H9 (cell line): ENCODE results near the gene JMJD7. TPM values are rescaled to one million over a fixed set of nuclear protein-coding genes. Genes with fewer than 3 reads are reported as not detected.

ENCODE experiments used
- DNase-seq: peaks from one replicate; pipeline ENCODE4 v3.0.0-alpha.2; 2017
- H2AFZ ChIP-seq: one replicate; pipeline ENCODE4 v1.6.1; 2013; ENCODE audit warnings: mild to moderate bottlenecking, low read length, control low read depth, moderate library complexity
- H2AK5ac ChIP-seq: 2 replicates; pipeline ENCODE4 v1.6.1; 2013; ENCODE audit warnings: low read length, control low read depth, mixed read lengths; ENCODE audit not compliant: insufficient read length
- H2BK120ac ChIP-seq: one replicate; pipeline ENCODE4 v1.6.1; 2013; ENCODE audit warnings: low read depth, mild to moderate bottlenecking, low read length, control low read depth, inconsistent platforms; ENCODE audit not compliant: poor library complexity, severe bottlenecking
- H2BK12ac ChIP-seq: 2 replicates; pipeline ENCODE4 v1.6.1; 2013; ENCODE audit warnings: low read length, control low read depth, mixed read lengths, low read depth; ENCODE audit not compliant: insufficient read length
- H2BK15ac ChIP-seq: 2 replicates; pipeline ENCODE4 v1.6.1; 2013; ENCODE audit warnings: low read depth, low read length, control low read depth
- H2BK20ac ChIP-seq: one replicate; pipeline ENCODE4 v1.6.1; 2013; ENCODE audit warnings: low read depth, mild to moderate bottlenecking, low read length, control low read depth, inconsistent platforms; ENCODE audit not compliant: poor library complexity, severe bottlenecking
- H2BK5ac ChIP-seq: 2 replicates; pipeline ENCODE4 v1.6.1; 2013; ENCODE audit warnings: low read length, control low read depth, mixed read lengths; ENCODE audit not compliant: insufficient read length
- H3K14ac ChIP-seq: 2 replicates; pipeline ENCODE4 v1.6.1; 2013; ENCODE audit warnings: low read length, control low read depth; ENCODE audit not compliant: insufficient read depth
- H3K18ac ChIP-seq: 2 replicates; pipeline ENCODE4 v1.6.1; 2013; ENCODE audit warnings: low read depth, mild to moderate bottlenecking, mixed read lengths, low read length, control low read depth; ENCODE audit not compliant: insufficient read length
- H3K23ac ChIP-seq: 2 replicates; pipeline ENCODE4 v1.6.1; 2013; ENCODE audit warnings: low read length, control low read depth, mixed read lengths, low read depth; ENCODE audit not compliant: insufficient read length
- H3K23me2 ChIP-seq: 2 replicates; pipeline ENCODE4 v1.6.1; 2013; ENCODE audit warnings: low read depth, mild to moderate bottlenecking, mixed read lengths, low read length, control low read depth; ENCODE audit not compliant: insufficient read length, poor library complexity, severe bottlenecking
- H3K27ac ChIP-seq: 2 replicates; pipeline ENCODE4 v1.5.1; 2013; ENCODE audit warnings: low read length, control low read depth, mixed read lengths, low read depth; ENCODE audit not compliant: insufficient read length
- H3K27me3 ChIP-seq: 2 replicates; pipeline ENCODE4 v1.6.1; 2013; ENCODE audit warnings: low read length, control low read depth, inconsistent platforms; ENCODE audit not compliant: insufficient read depth
- H3K4ac ChIP-seq: 2 replicates; pipeline ENCODE4 v1.6.1; 2013; ENCODE audit warnings: low read depth, mild to moderate bottlenecking, control low read depth, inconsistent platforms, low read length, moderate library complexity
- H3K4me1 ChIP-seq: 2 replicates; pipeline ENCODE4 v1.6.1; 2013; ENCODE audit warnings: low read length, control low read depth, inconsistent platforms; ENCODE audit not compliant: insufficient read depth
- H3K4me2 ChIP-seq: 2 replicates; pipeline ENCODE4 v1.6.1; 2013; ENCODE audit warnings: low read length, control low read depth, mixed read lengths; ENCODE audit not compliant: insufficient read length, insufficient read depth
- H3K56ac ChIP-seq: 2 replicates; pipeline ENCODE4 v1.6.1; 2013; ENCODE audit warnings: low read depth, mild to moderate bottlenecking, mixed read lengths, low read length, control low read depth; ENCODE audit not compliant: insufficient read length
- H3K79me1 ChIP-seq: 2 replicates; pipeline ENCODE4 v1.6.1; 2013; ENCODE audit warnings: low read depth, mild to moderate bottlenecking, moderate library complexity, low read length, control low read depth, inconsistent platforms; ENCODE audit not compliant: insufficient read depth, poor library complexity, severe bottlenecking
- H3K79me2 ChIP-seq: 2 replicates; pipeline ENCODE4 v1.6.1; 2013; ENCODE audit warnings: low read length, control low read depth, inconsistent platforms; ENCODE audit not compliant: insufficient read depth
- H3K9ac ChIP-seq: 2 replicates; pipeline ENCODE4 v1.6.1; 2013; ENCODE audit warnings: low read length, control low read depth, mixed read lengths; ENCODE audit not compliant: insufficient read length; ENCODE audit errors: extremely low read depth
- H3K9me3 ChIP-seq: one replicate; pipeline ENCODE4 v1.6.1; 2013; ENCODE audit warnings: low read depth, low read length, inconsistent platforms; ENCODE audit not compliant: control insufficient read depth
- H3T11ph ChIP-seq: one replicate; pipeline ENCODE4 v1.6.1; 2013; ENCODE audit warnings: mild to moderate bottlenecking, low read length, control low read depth, inconsistent platforms
- H4K20me1 ChIP-seq: one replicate; pipeline ENCODE4 v1.6.1; 2013; ENCODE audit not compliant: control insufficient read depth, insufficient read length, insufficient read depth
- H4K5ac ChIP-seq: 2 replicates; pipeline ENCODE4 v1.6.1; 2013; ENCODE audit warnings: low read depth, mild to moderate bottlenecking, mixed read lengths, low read length, control low read depth; ENCODE audit not compliant: insufficient read length
- H4K8ac ChIP-seq: replicated peaks from 2 replicates; pipeline ENCODE4 v1.6.1; 2013; ENCODE audit warnings: low read length, control low read depth, mixed read lengths, low read depth; ENCODE audit not compliant: insufficient read length
- H4K91ac ChIP-seq: 2 replicates; pipeline ENCODE4 v1.6.1; 2013; ENCODE audit warnings: low read depth, mild to moderate bottlenecking, moderate library complexity, mixed read lengths, low read length, control low read depth; ENCODE audit not compliant: insufficient read length
- H3K27ac Mint-ChIP-seq, 3 experiments: 2 replicates in 2 of 3; 3 replicates in 1 of 3; pipeline ENCODE4 v1.8.0; 2020 to 2021; ENCODE audit warnings: mixed read lengths in 3 of 3, mild to moderate bottlenecking in 1 of 3, moderate library complexity in 1 of 3
- H3K27me3 Mint-ChIP-seq: 2 replicates; pipeline ENCODE4 v1.8.0; 2021; ENCODE audit warnings: low read depth, mild to moderate bottlenecking, moderate library complexity, mixed read lengths
- H3K36me3 Mint-ChIP-seq, 3 experiments: 2 replicates in 2 of 3; 3 replicates in 1 of 3; pipeline ENCODE4 v1.8.0; 2020 to 2021; ENCODE audit warnings: low read depth in 3 of 3, mixed read lengths in 3 of 3; ENCODE audit not compliant: insufficient read depth in 1 of 3
- H3K4me1 Mint-ChIP-seq, 2 experiments: 2 replicates each; pipeline ENCODE4 v1.8.0; 2020; ENCODE audit warnings: mixed read lengths in 2 of 2
- H3K4me3 Mint-ChIP-seq, 2 experiments: 2 replicates in 1 of 2; 3 replicates in 1 of 2; pipeline ENCODE4 v1.8.0; 2020 to 2021; ENCODE audit warnings: mild to moderate bottlenecking in 2 of 2, mixed read lengths in 2 of 2, moderate library complexity in 1 of 2
- H3K9me3 Mint-ChIP-seq, 2 experiments: 2 replicates in 1 of 2; 3 replicates in 1 of 2; pipeline ENCODE4 v1.8.0; 2020; ENCODE audit warnings: mild to moderate bottlenecking in 2 of 2, mixed read lengths in 2 of 2, moderate library complexity in 1 of 2
- CTCF ChIP-seq: fragments of 200-600 bp; sonication (generic); conservative IDR thresholded peaks from 3 replicates; pipeline ENCODE4 v1.8.0; 2021; ENCODE audit warnings: antibody characterized with exemption, mild to moderate bottlenecking
- WGBS: extraction: QIAGEN DNeasy Blood & Tissue Kit; methylation state at CpG from one replicate; pipeline ENCODE4 v1.1.7; 2013; ENCODE audit warnings: missing lambda C conversion rate, low lambda C conversion rate, mixed read lengths; ENCODE audit not compliant: insufficient read length; ENCODE audit errors: extremely low coverage; 5-methylcytosine and 5-hydroxymethylcytosine counted together
- total RNA-seq: library from RNA; stranded (reverse); gene quantifications from 2 replicates; pipeline ENCODE4 v1.2.1, GENCODE V29; 2021

The JMJD7 gene
- total RNA-seq, 1 experiment from 2014 or later: 13.3 TPM

GRCh38 chr15:41822471-41822870 lies 5.4 kb upstream of the JMJD7 start:
- H3K79me2 ChIP-seq: no peaks in the 10 kb centered on the region
- no peak overlapping the region for H4K91ac ChIP-seq
- H3K9ac ChIP-seq: no peak overlapping the region
- no peak overlapping the region for H3K18ac ChIP-seq
- no peaks in the 10 kb centered on the region for H3K27me3 ChIP-seq
- no peak for TF ChIP-seq CTCF
- H2BK15ac ChIP-seq: no peak overlapping the region
- H3K4ac ChIP-seq: no peak overlapping the region
- H3K56ac ChIP-seq: no peak overlapping the region
- Mint-ChIP-seq H3K27ac (peak overlapping the region in 1 of 3 experiments; percentile 88; a peak in 1 of 7 replicates), H3K27me3 (no peaks in the 10 kb centered on the region), H3K9me3 (no peaks in the 10 kb centered on the region), H3K4me3 (no peak overlapping the region), H3K36me3 (peaks cover 3 to 12% (median 4%) of the 10 kb centered on the region in 3 experiments; a peak in 5 of 7 replicates), H3K4me1 (peaks cover 4 to 12% of the 10 kb centered on the region in 2 experiments; a peak in 3 of 4 replicates)
- no peaks in the 10 kb centered on the region for H3K79me1 ChIP-seq
- H2BK120ac ChIP-seq: no peak overlapping the region
- H3K4me1 ChIP-seq: no peaks in the 10 kb centered on the region
- no peak overlapping the region for H3T11ph ChIP-seq
- no peak overlapping the region for H2AK5ac ChIP-seq
- WGBS: no CpG with 5 or more reads among the region's 6 CpGs
- H3K9me3 ChIP-seq: no peaks in the 10 kb centered on the region
- H3K14ac ChIP-seq: no peak overlapping the region
- DNase-seq: no peak
- H2BK20ac ChIP-seq: no peak overlapping the region
- no peaks in the 10 kb centered on the region for H4K20me1 ChIP-seq
- H4K5ac ChIP-seq: no peak overlapping the region
- H2BK12ac ChIP-seq: no peak overlapping the region
- H2AFZ ChIP-seq: no peak overlapping the region
- H3K23ac ChIP-seq: no peak overlapping the region
- H3K23me2 ChIP-seq: peaks cover 3% of the 10 kb centered on the region
- no peak overlapping the region for H4K8ac ChIP-seq
- H3K4me2 ChIP-seq: no peak overlapping the region
- H2BK5ac ChIP-seq: no peak overlapping the region
- no peak overlapping the region for H3K27ac ChIP-seq
